T-cell (primary cell): Measurements from ENCODE around the gene UCK1. TPM values are rescaled to one million over a fixed set of nuclear protein-coding genes. Genes with fewer than 3 reads are reported as not detected.
A peak's percentile ranks its signal among the peaks of the same experiment; 100 is the strongest.

Experiments used
- ATAC-seq, 4 experiments: fragments of 200-7000 bp in 3 of 4; fragments of 150-1000 bp in 1 of 4; cut with Tn5 transposase; replicated peaks in 1 of 4; 1 replicate in 3 of 4; 2 replicates in 1 of 4; pipeline ENCODE4 v1.10.0; 2021; ENCODE audit warnings: moderate library complexity in 3 of 4, mild to moderate bottlenecking in 2 of 4, moderate number of reproducible peaks in 1 of 4
- CTCF ChIA-PET, 2 donors: fragments of 300-600 bp; sonication (Branson Sonifier 250); formaldehyde crosslinking; loops; one replicate each; lab custom pipeline; 2022; ENCODE audit warnings: antibody characterized with exemption in 2 of 2; lab: Charles Lee
- POLR2A ChIA-PET, 2 donors: fragments of 300-600 bp; sonication (Branson Sonifier 250); formaldehyde crosslinking; loops; one replicate each; lab custom pipeline; 2022; ENCODE audit warnings: antibody characterized with exemption in 2 of 2; lab: Charles Lee
- DNase-seq, 35 experiments: peaks; one replicate each; pipeline versions ENCODE4 v3.0.0 to v3.0.0-alpha.2; 2013 to 2023
- H3K27ac ChIP-seq: one replicate; pipeline ENCODE4 v1.5.1; 2013; ENCODE audit warnings: low read length
- H3K27me3 ChIP-seq, 2 experiments: replicated peaks in 1 of 2; 1 replicate in 1 of 2; 2 replicates in 1 of 2; pipeline versions ENCODE4 v1.6.1 to v1.7.0; 2013; ENCODE audit warnings: low read length in 1 of 2, mixed read lengths in 1 of 2; ENCODE audit not compliant: control insufficient read depth in 2 of 2, insufficient read depth in 2 of 2; ENCODE audit errors: extremely low read depth in 1 of 2
- H3K36me3 ChIP-seq, 2 donors: 1 replicate in 1 of 2; 2 replicates in 1 of 2; pipeline versions ENCODE4 v1.6.1 to v1.7.0; 2013; ENCODE audit warnings: low read length in 1 of 2; ENCODE audit not compliant: control insufficient read depth in 2 of 2, insufficient read depth in 1 of 2; ENCODE audit errors: extremely low read depth in 1 of 2
- H3K4me1 ChIP-seq, 2 experiments: 1 replicate in 1 of 2; 2 replicates in 1 of 2; pipeline versions ENCODE4 v1.6.1 to v1.7.0; 2013; ENCODE audit warnings: low read length in 2 of 2, mixed read lengths in 1 of 2; ENCODE audit not compliant: insufficient read depth in 2 of 2, control insufficient read depth in 1 of 2; ENCODE audit errors: extremely low read depth in 1 of 2
- H3K4me3 ChIP-seq, 2 donors: 1 replicate in 1 of 2; 2 replicates in 1 of 2; pipeline versions ENCODE4 v1.5.1 to v1.7.0; 2013; ENCODE audit warnings: mild to moderate bottlenecking in 2 of 2, low read length in 1 of 2, moderate library complexity in 1 of 2; ENCODE audit not compliant: control insufficient read depth in 1 of 2; ENCODE audit errors: extremely low read depth in 1 of 2
- H3K9me3 ChIP-seq: 2 replicates; pipeline ENCODE4 v1.7.0; 2013
- H3K27ac Mint-ChIP-seq, 2 donors: one replicate each; pipeline ENCODE4 v1.8.0; 2020 to 2021; ENCODE audit warnings: mild to moderate bottlenecking in 2 of 2, mixed read lengths in 2 of 2
- H3K27me3 Mint-ChIP-seq, 2 donors: one replicate each; pipeline ENCODE4 v1.8.0; 2021 to 2022; ENCODE audit warnings: mixed read lengths in 2 of 2
- H3K36me3 Mint-ChIP-seq: one replicate; pipeline ENCODE4 v1.8.0; 2021; ENCODE audit warnings: mixed read lengths
- H3K4me1 Mint-ChIP-seq, 3 donors: one replicate each; pipeline ENCODE4 v1.8.0; 2020 to 2022; ENCODE audit warnings: mixed read lengths in 3 of 3, mild to moderate bottlenecking in 1 of 3
- H3K4me3 Mint-ChIP-seq, 3 donors: one replicate each; pipeline ENCODE4 v1.8.0; 2020 to 2022; ENCODE audit warnings: mild to moderate bottlenecking in 3 of 3, mixed read lengths in 3 of 3, moderate library complexity in 3 of 3
- H3K9me3 Mint-ChIP-seq, 3 donors: one replicate each; pipeline ENCODE4 v1.8.0; 2020 to 2022; ENCODE audit warnings: mixed read lengths in 3 of 3
- WGBS: methylation state at CpG from one replicate; pipeline ENCODE4 v1.1.5; 2013; ENCODE audit warnings: missing lambda C conversion rate; ENCODE audit not compliant: insufficient coverage; 5-methylcytosine and 5-hydroxymethylcytosine counted together
- total RNA-seq, 35 experiments: library from RNA in 6 of 35; stranded (reverse) in 6 of 35; fragments of 120-200 nt in 1 of 35; gene quantifications; one replicate each; pipeline versions ENCODE4 v1.2.1 to v1.2.4 and lab custom pipeline; 2013 to 2026

UCK1 gene
- total RNA-seq, 5 donors from 2014 or later (not counting 1 experiment from before 2014, with no cell fraction given) = 20.0 to 34.7 (median 32.0) TPM

- POLR2A ChIA-PET = interaction anchor here in 1 of 2 donors (0.6 kb wide), 1 partner anchor 133 kb away, joined by 3 read pairs; no protein-coding TSS in a partner anchor
- peaks cover 28% of the 10 kb centered on the region for H3K36me3 Mint-ChIP-seq
- CTCF ChIA-PET = no interaction called here
Measured at GRCh38 chr9:131577005-131578000, 46.2 kb upstream of the UCK1 start.

GRCh38 chr9:131575946-131576853, 45.1 kb upstream of the UCK1 start:
- Histone ChIP-seq H3K9me3 (no peaks in the 10 kb centered on the region), H3K4me3 (no peak overlapping the region), H3K27me3 (no peaks in the 10 kb centered on the region), H3K27ac (no peak overlapping the region), H3K4me1 (peaks cover 14 to 29% of the 10 kb centered on the region in 2 experiments), H3K36me3 (peaks cover 4 to 68% of the 10 kb centered on the region in 2 donors)
- Mint-ChIP-seq H3K4me3 (no peak overlapping the region), H3K9me3 (no peaks in the 10 kb centered on the region), H3K4me1 (peaks cover 24 to 25% (median 25%) of the 10 kb centered on the region in 3 donors), H3K27me3 (no peaks in the 10 kb centered on the region), H3K27ac (no peak overlapping the region), H3K36me3 (peaks cover 21% of the 10 kb centered on the region)
- CTCF ChIA-PET = no interaction called here
- ATAC-seq = no peak
- 96% methylated on average over 21 of the region's 23 CpGs for WGBS
- POLR2A ChIA-PET = interaction anchor here in 1 of 2 donors (0.6 kb wide), 1 partner anchor 132 kb away, joined by 3 read pairs; no protein-coding TSS in a partner anchor
- DNase-seq = no peak

More at GRCh38 chr9:131577005-131578000, 46.2 kb upstream of the UCK1 start:
- no peaks in the 10 kb centered on the region for H3K27me3 Mint-ChIP-seq
- ATAC-seq (no peak), DNase-seq (no peak)
- H3K9me3 Mint-ChIP-seq = no peaks in the 10 kb centered on the region
- H3K4me3 ChIP-seq = no peak overlapping the region
- H3K27ac Mint-ChIP-seq = peak overlapping the region; percentile 86 to 97
- peaks cover 4 to 74% of the 10 kb centered on the region in 2 donors for H3K36me3 ChIP-seq
- peaks cover 14 to 29% of the 10 kb centered on the region in 2 experiments for H3K4me1 ChIP-seq
- H3K4me1 Mint-ChIP-seq = peaks cover 24 to 28% (median 25%) of the 10 kb centered on the region in 3 donors
- no peaks in the 10 kb centered on the region for H3K27me3 ChIP-seq
- H3K27ac ChIP-seq = peak overlapping the region; percentile 5
- peak overlapping the region in 1 of 3 donors; percentile 74 for H3K4me3 Mint-ChIP-seq
- no peaks in the 10 kb centered on the region for H3K9me3 ChIP-seq
- 90% methylated on average over 16 of the region's 25 CpGs for WGBS

- Mint-ChIP-seq H3K4me1 (peaks cover 24 to 25% (median 25%) of the 10 kb centered on the region in 3 donors), H3K27ac (no peak overlapping the region)
Measured at GRCh38 chr9:131574730-131575640, 43.9 kb upstream of the UCK1 start.

GRCh38 chr9:131567910-131568309, 36.8 kb upstream of the UCK1 start:
- peaks cover 27% of the 10 kb centered on the region for H3K36me3 Mint-ChIP-seq
- H3K4me3 Mint-ChIP-seq = no peak overlapping the region
- Histone ChIP-seq H3K4me3 (no peak overlapping the region), H3K27me3 (no peaks in the 10 kb centered on the region), H3K36me3 (peaks cover 0 to 6% of the 10 kb centered on the region in 2 donors), H3K4me1 (no peaks in the 10 kb centered on the region), H3K27ac (no peak overlapping the region), H3K9me3 (peaks cover under 1% of the 10 kb centered on the region)
- H3K27me3 Mint-ChIP-seq = no peaks in the 10 kb centered on the region
- WGBS = 98% methylated on average over 7 of the region's 8 CpGs
- POLR2A ChIA-PET = no interaction called here
- H3K27ac Mint-ChIP-seq = no peak overlapping the region
- CTCF ChIA-PET = interaction anchor here in 1 of 2 donors (0.7 kb wide), 1 partner anchor 33 kb away, joined by 5 read pairs; no protein-coding TSS in a partner anchor
- DNase-seq = no peak
- H3K9me3 Mint-ChIP-seq = no peaks in the 10 kb centered on the region
- H3K4me1 Mint-ChIP-seq = peaks cover 0 to 6% (median 0%) of the 10 kb centered on the region in 3 donors
- no peak for ATAC-seq

More at GRCh38 chr9:131574730-131575640, 43.9 kb upstream of the UCK1 start:
- Histone ChIP-seq H3K9me3 (no peaks in the 10 kb centered on the region), H3K27me3 (no peaks in the 10 kb centered on the region), H3K27ac (no peak overlapping the region), H3K36me3 (peaks cover 4 to 61% of the 10 kb centered on the region in 2 donors), H3K4me3 (no peak overlapping the region), H3K4me1 (peaks cover 14 to 29% of the 10 kb centered on the region in 2 experiments)
- Mint-ChIP-seq H3K9me3 (no peaks in the 10 kb centered on the region), H3K4me3 (no peak overlapping the region), H3K27me3 (no peaks in the 10 kb centered on the region), H3K36me3 (peaks cover 21% of the 10 kb centered on the region)
- ChIA-PET POLR2A (interaction anchor here in 1 of 2 donors (0.7 kb wide), 1 partner anchor 836 kb away, joined by 4 read pairs; no protein-coding TSS in a partner anchor), CTCF (interaction anchor here in 1 of 2 donors (0.6 kb wide), 1 partner anchor 13 kb away, joined by 3 read pairs; no protein-coding TSS in a partner anchor)
- WGBS = 97% methylated on average over 14 of the region's 17 CpGs
- DNase-seq = no peak
- no peak for ATAC-seq

GRCh38 chr9:131566158-131566557, 35.1 kb upstream of the UCK1 start:
- Mint-ChIP-seq H3K27ac (no peak overlapping the region), H3K4me1 (peaks cover 0 to 6% (median 0%) of the 10 kb centered on the region in 3 donors), H3K9me3 (no peaks in the 10 kb centered on the region), H3K27me3 (no peaks in the 10 kb centered on the region), H3K36me3 (peaks cover 20% of the 10 kb centered on the region), H3K4me3 (no peak overlapping the region)
- H3K4me1 ChIP-seq = no peaks in the 10 kb centered on the region
- no peak for ATAC-seq
- no CpG with 5 or more reads among the region's 3 CpGs for WGBS
- no peak for DNase-seq
- ChIA-PET POLR2A (no interaction called here), CTCF (interaction anchor here (0.6 to 0.7 kb wide), 2 partner anchors 26 to 35 kb away, joined by 3 to 6 read pairs; no protein-coding TSS in a partner anchor)
- no peak overlapping the region for H3K27ac ChIP-seq
- H3K4me3 ChIP-seq = no peak overlapping the region
- no peaks in the 10 kb centered on the region for H3K27me3 ChIP-seq
- H3K36me3 ChIP-seq = no peaks in the 10 kb centered on the region
- peaks cover 2% of the 10 kb centered on the region for H3K9me3 ChIP-seq
